ENCODE results near the gene SERINC5. TPM values are rescaled to one million over a fixed set of nuclear protein-coding genes. Genes with fewer than 3 reads are reported as not detected.
"Not testable (repeated sequence)": the region's sequence is repeated elsewhere in the genome, so short reads cannot be mapped to it uniquely, and the experiment has no call there.

SERINC5 gene
- total RNA-seq, result 10 to 100 TPM in 3 of 4 donors, 1 to 10 TPM in 1; 9.5 to 54.5 (median 22.4) TPM

DNA sequence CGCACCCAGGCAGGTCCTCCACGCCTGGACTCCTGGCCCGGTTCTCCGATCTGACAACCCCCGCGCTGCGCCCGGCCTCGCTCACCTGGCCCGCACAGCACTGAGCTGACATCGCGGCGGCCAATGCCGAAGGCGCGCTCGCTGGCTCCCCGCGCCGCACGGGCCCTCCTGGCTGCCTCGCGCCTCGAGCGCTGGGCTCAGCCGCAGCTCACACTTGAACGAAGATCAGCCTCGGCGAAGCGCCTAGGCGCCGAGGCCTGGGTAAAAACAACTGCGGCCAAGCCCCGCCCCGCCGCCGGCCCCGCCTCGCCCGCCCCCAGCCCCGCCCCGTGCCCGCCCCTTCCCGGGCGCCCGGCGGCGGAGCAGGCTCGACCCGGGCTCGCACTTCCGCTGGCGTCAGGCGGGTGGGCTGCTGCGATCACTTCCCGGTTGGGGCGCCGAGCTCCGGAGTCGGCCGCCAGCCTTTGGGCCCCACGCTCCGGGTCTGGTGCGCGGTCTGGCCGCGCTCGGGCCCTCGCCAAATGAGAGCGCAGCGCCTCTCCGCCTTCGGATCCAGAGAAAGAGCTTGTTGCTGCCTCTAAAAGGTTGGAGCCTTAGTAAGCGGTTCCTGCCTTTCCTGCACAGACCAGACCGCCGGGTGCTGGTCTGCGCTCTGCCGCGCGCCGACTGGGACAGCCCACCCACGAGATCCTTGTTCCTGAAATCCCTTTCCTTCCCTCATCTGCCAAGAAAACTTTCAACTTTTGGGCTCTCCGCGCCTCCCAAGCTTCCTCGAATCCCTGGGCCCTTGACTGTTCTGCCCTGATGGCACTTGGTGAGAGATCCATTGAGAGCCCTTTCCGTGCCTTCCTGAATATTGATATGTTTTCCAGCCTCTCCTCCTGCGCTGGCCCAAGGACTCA lies at the start of gene SERINC5:
SERINC5 (minus strand) TSS at position 238 of the 902 bp plus-strand sequence; CDS start at position 112, 126 bp downstream.
- no peaks in the 10 kb centered on the region for H3K27me3 ChIP-seq
- TF ChIP-seq, protein P1, sequence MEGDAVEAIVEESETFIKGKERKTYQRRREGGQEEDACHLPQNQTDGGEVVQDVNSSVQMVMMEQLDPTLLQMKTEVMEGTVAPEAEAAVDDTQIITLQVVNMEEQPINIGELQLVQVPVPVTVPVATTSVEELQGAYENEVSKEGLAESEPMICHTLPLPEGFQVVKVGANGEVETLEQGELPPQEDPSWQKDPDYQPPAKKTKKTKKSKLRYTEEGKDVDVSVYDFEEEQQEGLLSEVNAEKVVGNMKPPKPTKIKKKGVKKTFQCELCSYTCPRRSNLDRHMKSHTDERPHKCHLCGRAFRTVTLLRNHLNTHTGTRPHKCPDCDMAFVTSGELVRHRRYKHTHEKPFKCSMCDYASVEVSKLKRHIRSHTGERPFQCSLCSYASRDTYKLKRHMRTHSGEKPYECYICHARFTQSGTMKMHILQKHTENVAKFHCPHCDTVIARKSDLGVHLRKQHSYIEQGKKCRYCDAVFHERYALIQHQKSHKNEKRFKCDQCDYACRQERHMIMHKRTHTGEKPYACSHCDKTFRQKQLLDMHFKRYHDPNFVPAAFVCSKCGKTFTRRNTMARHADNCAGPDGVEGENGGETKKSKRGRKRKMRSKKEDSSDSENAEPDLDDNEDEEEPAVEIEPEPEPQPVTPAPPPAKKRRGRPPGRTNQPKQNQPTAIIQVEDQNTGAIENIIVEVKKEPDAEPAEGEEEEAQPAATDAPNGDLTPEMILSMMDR (IDR thresholded peaks at IDR 0.05), result peak in 1 of 4 experiments; percentile 29
- peak; percentile 82 to 93 for TF ChIP-seq POLR2A (IDR thresholded peaks at IDR 0.05)
- intact Hi-C loops (cut with DNase I; ENCODE audit: low total_unique reads), result loop anchor here (10.0 kb wide), 1 partner anchor 149 kb away; the partner anchor contains the start of gene ZFYVE16

DNA sequence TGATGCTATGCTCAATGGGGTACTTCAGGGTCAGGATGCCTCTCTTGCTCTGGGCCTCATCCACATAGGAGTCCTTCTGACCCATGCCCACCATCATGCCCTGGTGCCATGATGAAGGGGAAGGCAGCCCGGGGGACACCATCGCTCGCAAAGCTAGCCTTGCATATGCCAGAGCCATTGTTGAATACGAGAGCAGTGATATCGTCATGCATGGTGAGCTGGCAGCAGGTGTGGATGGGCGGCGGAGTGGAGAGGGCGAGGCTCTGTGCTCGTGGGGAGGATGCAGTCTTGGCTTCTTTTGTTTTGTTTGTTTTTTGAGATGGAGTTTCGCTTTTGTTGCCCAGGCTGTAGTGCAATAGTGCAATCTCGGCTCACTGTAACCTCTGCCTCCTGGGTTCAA lies 46.8 kb upstream of the SERINC5 start:
- no peak for DNase-seq
- Histone ChIP-seq H3K27ac (no peak overlapping the region), H3K4me1 (no peaks in the 10 kb centered on the region), H3K27me3 (no peaks in the 10 kb centered on the region), H3K36me3 (no peaks in the 10 kb centered on the region), H3K4me3 (no peak overlapping the region), H3K9me3 (no peaks in the 10 kb centered on the region)
- intact Hi-C loops (cut with DNase I; ENCODE audit: low total_unique reads), result loop anchor here (10.0 kb wide), 1 partner anchor 208 kb away; no protein-coding TSS in a partner anchor
- TF ChIP-seq, protein P1 (IDR thresholded peaks at IDR 0.05), result no peak
- TF ChIP-seq POLR2A (IDR thresholded peaks at IDR 0.05), result no peak

More for the DNA sequence above, at the start of gene SERINC5:
- Histone ChIP-seq H3K4me1 (peaks cover 4 to 9% of the 10 kb centered on the region in 2 donors), H3K27ac (peak within 1 kb of the TSS; percentile 90 to 96), H3K9me3 (no peaks in the 10 kb centered on the region), H3K36me3 (no peaks in the 10 kb centered on the region), H3K4me3 (peak within 1 kb of the TSS; percentile 51 to 64)
- DNase-seq, result peak; percentile 79 to 85

DNA sequence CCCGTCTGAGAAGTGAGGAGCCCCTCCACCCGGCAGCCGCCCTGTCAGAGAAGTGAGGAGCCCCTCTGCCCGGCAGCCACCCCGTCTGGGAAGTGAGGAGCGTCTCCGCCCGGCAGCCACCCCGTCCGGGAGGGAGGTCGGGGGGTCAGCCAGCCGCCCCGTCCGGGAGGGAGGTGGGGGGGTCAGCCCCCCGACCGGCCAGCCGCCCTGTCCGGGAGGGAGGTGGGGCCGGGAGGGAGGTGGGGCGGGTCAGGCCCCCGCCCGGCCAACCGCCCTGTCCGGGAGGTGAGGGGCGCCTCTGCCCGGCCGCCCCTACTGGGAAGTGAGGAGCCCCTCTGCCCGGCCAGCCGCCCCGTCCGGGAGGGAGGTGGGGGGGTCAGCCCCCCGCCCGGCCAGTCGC lies 45.5 kb upstream of the SERINC5 start:
- not testable (repeated sequence) for H3K36me3 ChIP-seq, H3K27me3 ChIP-seq, DNase-seq, H3K4me1 ChIP-seq, H3K9me3 ChIP-seq, H3K27ac ChIP-seq, H3K4me3 ChIP-seq
- intact Hi-C loops (cut with DNase I; ENCODE audit: low total_unique reads), result loop anchor here (10.0 kb wide), 1 partner anchor 207 kb away; no protein-coding TSS in a partner anchor

DNA sequence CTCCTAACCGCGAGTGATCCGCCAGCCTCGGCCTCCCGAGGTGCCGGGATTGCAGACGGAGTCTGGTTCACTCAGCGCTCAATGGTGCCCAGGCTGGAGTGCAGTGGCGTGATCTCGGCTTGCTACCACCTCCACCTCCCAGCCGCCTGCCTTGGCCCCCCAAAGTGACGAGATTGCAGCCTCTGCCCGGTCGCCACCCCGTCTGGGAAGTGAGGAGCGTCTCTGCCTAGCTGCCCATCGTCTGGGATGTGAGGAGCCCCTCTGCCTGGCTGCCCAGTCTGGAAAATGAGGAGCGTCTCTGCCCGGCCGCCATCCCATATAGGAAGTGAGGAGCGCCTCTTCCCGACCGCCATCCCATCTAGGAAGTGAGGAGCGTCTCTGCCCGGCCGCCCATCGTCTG lies 44.9 kb upstream of the SERINC5 start:
- not testable (repeated sequence) for H3K9me3 ChIP-seq, H3K36me3 ChIP-seq, DNase-seq, H3K27ac ChIP-seq, H3K27me3 ChIP-seq, H3K4me1 ChIP-seq, H3K4me3 ChIP-seq
- intact Hi-C loops (cut with DNase I; ENCODE audit: low total_unique reads), result loop anchor here (10.0 kb wide), 1 partner anchor 206 kb away; no protein-coding TSS in a partner anchor

DNA sequence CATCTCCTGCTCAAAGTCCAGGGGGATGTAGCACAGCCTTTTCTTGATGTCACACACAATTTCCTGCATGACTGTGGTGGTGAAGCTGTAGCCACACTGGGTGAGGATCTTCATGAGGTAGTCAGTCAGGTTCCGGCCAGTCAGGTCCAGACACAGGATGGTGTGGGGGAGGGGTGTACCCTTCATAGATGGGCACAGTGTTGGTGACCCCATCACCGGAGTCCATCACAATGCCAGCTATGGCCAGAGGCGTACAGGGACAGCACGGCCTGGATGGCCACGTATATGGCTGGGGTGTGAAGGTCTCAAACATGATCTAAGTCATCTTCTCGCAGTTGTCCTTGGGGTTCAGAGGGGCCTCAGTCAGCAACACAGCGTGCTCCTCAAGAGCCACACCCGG lies 44.3 kb upstream of the SERINC5 start:
- intact Hi-C loops (cut with DNase I; ENCODE audit: low total_unique reads), result loop anchor here (10.0 kb wide), 1 partner anchor 205 kb away; no protein-coding TSS in a partner anchor
- Histone ChIP-seq H3K9me3 (no peaks in the 10 kb centered on the region), H3K27me3 (no peaks in the 10 kb centered on the region), H3K36me3 (no peaks in the 10 kb centered on the region), H3K4me1 (no peaks in the 10 kb centered on the region), H3K4me3 (no peak overlapping the region), H3K27ac (no peak overlapping the region)
- TF ChIP-seq POLR2A (IDR thresholded peaks at IDR 0.05), result no peak
- TF ChIP-seq, protein P1 (IDR thresholded peaks at IDR 0.05), result no peak
- no peak for DNase-seq

DNA sequence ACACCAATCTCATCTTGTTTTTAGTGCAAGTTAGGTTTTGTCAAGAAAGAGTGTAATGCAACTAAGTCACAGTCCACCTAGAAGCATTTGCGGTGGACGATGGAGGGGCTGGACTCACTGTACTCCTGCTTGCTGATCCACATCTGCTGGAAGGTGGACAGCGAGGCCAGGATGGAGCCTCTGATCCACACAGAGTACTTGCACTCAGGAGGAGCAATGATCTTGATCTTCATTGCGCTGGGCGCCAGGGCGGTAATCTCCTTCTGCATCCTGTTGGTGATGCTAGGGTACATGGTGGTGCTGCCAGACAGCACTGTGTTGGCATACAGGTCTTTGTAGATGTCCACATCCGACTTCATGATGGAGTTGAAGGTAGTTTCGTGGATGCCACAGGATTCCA lies 43.8 kb upstream of the SERINC5 start:
- Histone ChIP-seq H3K36me3 (no peaks in the 10 kb centered on the region), H3K27ac (no peak overlapping the region), H3K4me3 (no peak overlapping the region), H3K4me1 (no peaks in the 10 kb centered on the region), H3K27me3 (no peaks in the 10 kb centered on the region), H3K9me3 (no peaks in the 10 kb centered on the region)
- no peak for TF ChIP-seq POLR2A (IDR thresholded peaks at IDR 0.05)
- TF ChIP-seq, protein P1 (IDR thresholded peaks at IDR 0.05), result no peak
- intact Hi-C loops (cut with DNase I; ENCODE audit: low total_unique reads), result no loop called here
- no peak for DNase-seq
